Measurements from ENCODE around the gene HRK.

GRCh38 chr12:116898669-116899068 lies 17.4 kb upstream of the HRK start:
- TF ChIP-seq CTCF (IDR thresholded peaks at IDR 0.05), result no peak
- no peak for TF ChIP-seq POLR2A (IDR thresholded peaks at IDR 0.05)
- no peak for TF ChIP-seq POLR2AphosphoS5 (IDR thresholded peaks at IDR 0.05)
- no peak for TF ChIP-seq EP300 (IDR thresholded peaks at IDR 0.05)

Data from gastroesophageal sphincter (tissue), 3 donors.